ENCODE data around the gene C1orf53. TPM values are rescaled to one million over a fixed set of nuclear protein-coding genes. Genes with fewer than 3 reads are reported as not detected.

Gene C1orf53
- total RNA-seq, 1 donor from 2014 or later: 6.4 TPM

- Histone ChIP-seq H3K4me1 (peaks cover 9% of the 10 kb centered on the region), H3K27ac (no peak overlapping the region), H3K4me3 (no peak overlapping the region), H3K27me3 (peaks cover 6% of the 10 kb centered on the region), H3K36me3 (no peaks in the 10 kb centered on the region), H3K9me3 (no peaks in the 10 kb centered on the region)
- no peak for TF ChIP-seq POLR2AphosphoS5 (IDR thresholded peaks at IDR 0.05; ENCODE audit: insufficient read depth in 1 of 2, low read depth in 1 of 2)
- TF ChIP-seq, protein P1, sequence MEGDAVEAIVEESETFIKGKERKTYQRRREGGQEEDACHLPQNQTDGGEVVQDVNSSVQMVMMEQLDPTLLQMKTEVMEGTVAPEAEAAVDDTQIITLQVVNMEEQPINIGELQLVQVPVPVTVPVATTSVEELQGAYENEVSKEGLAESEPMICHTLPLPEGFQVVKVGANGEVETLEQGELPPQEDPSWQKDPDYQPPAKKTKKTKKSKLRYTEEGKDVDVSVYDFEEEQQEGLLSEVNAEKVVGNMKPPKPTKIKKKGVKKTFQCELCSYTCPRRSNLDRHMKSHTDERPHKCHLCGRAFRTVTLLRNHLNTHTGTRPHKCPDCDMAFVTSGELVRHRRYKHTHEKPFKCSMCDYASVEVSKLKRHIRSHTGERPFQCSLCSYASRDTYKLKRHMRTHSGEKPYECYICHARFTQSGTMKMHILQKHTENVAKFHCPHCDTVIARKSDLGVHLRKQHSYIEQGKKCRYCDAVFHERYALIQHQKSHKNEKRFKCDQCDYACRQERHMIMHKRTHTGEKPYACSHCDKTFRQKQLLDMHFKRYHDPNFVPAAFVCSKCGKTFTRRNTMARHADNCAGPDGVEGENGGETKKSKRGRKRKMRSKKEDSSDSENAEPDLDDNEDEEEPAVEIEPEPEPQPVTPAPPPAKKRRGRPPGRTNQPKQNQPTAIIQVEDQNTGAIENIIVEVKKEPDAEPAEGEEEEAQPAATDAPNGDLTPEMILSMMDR (IDR thresholded peaks at IDR 0.05): peak in 2 of 3 experiments; percentile 20 to 45
- no peak for TF ChIP-seq POLR2A (IDR thresholded peaks at IDR 0.05)
- DNase-seq (ENCODE audit: extremely low spot score in 2 of 2): no peak
- intact Hi-C loops (cut with DNase I): no loop called here
Observed at GRCh38 chr1:197924516-197925123, 22.2 kb downstream of the C1orf53 start.

DNA sequence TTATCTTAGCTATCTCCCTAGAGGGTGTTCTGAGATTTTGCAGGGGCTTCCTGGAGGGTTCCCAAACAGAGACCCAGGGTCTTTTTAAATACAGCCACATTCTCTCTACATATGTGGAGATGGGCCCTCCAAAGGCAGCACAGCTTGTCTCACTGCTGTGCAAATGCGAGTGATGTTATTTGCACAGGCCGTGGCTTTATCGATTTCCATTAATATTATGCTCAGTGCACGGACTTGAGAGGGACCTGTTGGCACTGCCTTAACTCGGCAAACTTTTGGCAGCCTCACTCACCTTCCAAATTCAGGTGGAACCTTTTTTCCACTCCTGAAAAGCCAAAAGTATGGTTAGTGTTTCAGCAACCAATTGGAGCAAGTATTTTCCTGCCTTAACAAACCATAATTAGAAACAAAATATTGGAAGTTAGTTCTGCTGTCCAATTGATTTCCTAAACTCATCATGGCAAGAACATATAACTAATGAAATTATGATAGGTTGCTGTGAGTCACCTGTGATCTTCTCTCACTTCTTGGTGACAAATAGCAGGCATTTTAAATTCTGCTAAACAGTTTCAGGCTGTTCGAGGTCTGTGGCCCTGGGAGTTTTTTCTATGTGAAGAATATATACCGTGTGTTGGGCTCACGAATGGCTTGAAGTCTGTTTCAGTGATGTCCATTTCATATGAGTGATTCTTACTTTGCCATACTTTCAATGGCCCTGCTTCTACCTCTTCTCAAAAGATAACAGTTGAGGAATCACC lies 25.7 kb downstream of the C1orf53 start:
- H3K27ac ChIP-seq: no peak overlapping the region
- intact Hi-C loops (cut with DNase I): no loop called here

DNA sequence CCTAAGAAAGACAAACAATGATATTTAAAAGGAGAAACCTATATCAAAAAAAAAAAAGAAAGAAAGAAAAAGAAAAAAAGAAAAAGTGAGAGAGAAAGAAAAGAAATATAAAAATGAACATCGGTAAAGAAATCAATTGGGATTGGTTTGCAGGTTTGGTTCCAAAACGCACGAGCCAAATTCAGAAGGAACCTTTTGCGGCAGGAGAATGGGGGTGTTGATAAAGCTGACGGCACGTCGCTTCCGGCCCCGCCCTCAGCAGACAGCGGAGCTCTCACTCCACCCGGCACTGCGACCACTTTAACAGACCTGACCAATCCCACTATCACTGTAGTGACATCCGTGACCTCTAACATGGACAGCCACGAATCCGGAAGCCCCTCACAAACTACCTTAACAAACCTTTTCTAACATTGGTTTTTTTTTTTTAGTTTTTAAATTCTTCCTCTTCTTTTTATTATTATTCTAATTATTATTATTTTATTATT lies 26.5 kb downstream of the C1orf53 start:
- DNase-seq (ENCODE audit: extremely low spot score in 2 of 2): no peak
- H3K36me3 ChIP-seq: no peaks in the 10 kb centered on the region
- TF ChIP-seq POLR2AphosphoS5 (IDR thresholded peaks at IDR 0.05; ENCODE audit: insufficient read depth in 1 of 2, low read depth in 1 of 2): no peak
- TF ChIP-seq POLR2A (IDR thresholded peaks at IDR 0.05): no peak
- TF ChIP-seq, protein P1 (IDR thresholded peaks at IDR 0.05): no peak
- no peaks in the 10 kb centered on the region for H3K4me1 ChIP-seq
- no peak overlapping the region for H3K4me3 ChIP-seq
- no peak overlapping the region for H3K27ac ChIP-seq
- intact Hi-C loops (cut with DNase I): no loop called here
- H3K9me3 ChIP-seq: no peaks in the 10 kb centered on the region
- no peaks in the 10 kb centered on the region for H3K27me3 ChIP-seq

More for the DNA sequence above, 25.7 kb downstream of the C1orf53 start:
- Histone ChIP-seq H3K4me3 (no peak overlapping the region), H3K36me3 (no peaks in the 10 kb centered on the region), H3K4me1 (no peaks in the 10 kb centered on the region), H3K9me3 (no peaks in the 10 kb centered on the region), H3K27me3 (no peaks in the 10 kb centered on the region)
- no peak for DNase-seq (ENCODE audit: extremely low spot score in 2 of 2)
- TF ChIP-seq POLR2A (IDR thresholded peaks at IDR 0.05): no peak
- TF ChIP-seq, protein P1 (IDR thresholded peaks at IDR 0.05): no peak
- no peak for TF ChIP-seq POLR2AphosphoS5 (IDR thresholded peaks at IDR 0.05; ENCODE audit: insufficient read depth in 1 of 2, low read depth in 1 of 2)

GRCh38 chr1:197933016-197933415 lies 30.6 kb downstream of the C1orf53 start:
- H3K36me3 ChIP-seq: no peaks in the 10 kb centered on the region
- no peak for DNase-seq (ENCODE audit: extremely low spot score in 2 of 2)
- TF ChIP-seq POLR2AphosphoS5 (IDR thresholded peaks at IDR 0.05; ENCODE audit: insufficient read depth in 1 of 2, low read depth in 1 of 2) (no peak), POLR2A (IDR thresholded peaks at IDR 0.05) (no peak)
- TF ChIP-seq, protein P1 (IDR thresholded peaks at IDR 0.05): no peak
- H3K27me3 ChIP-seq: no peaks in the 10 kb centered on the region
- no peak overlapping the region for H3K27ac ChIP-seq
- no peak overlapping the region for H3K4me3 ChIP-seq
- intact Hi-C loops (cut with DNase I): no loop called here
- H3K4me1 ChIP-seq: no peaks in the 10 kb centered on the region
- H3K9me3 ChIP-seq: no peaks in the 10 kb centered on the region

GRCh38 chr1:197933647-197934046 lies 31.2 kb downstream of the C1orf53 start:
- TF ChIP-seq POLR2AphosphoS5 (IDR thresholded peaks at IDR 0.05; ENCODE audit: insufficient read depth in 1 of 2, low read depth in 1 of 2) (no peak), POLR2A (IDR thresholded peaks at IDR 0.05) (no peak)
- TF ChIP-seq, protein P1 (IDR thresholded peaks at IDR 0.05): no peak
- Histone ChIP-seq H3K4me3 (no peak overlapping the region), H3K27me3 (no peaks in the 10 kb centered on the region), H3K27ac (no peak overlapping the region), H3K36me3 (no peaks in the 10 kb centered on the region), H3K4me1 (no peaks in the 10 kb centered on the region), H3K9me3 (no peaks in the 10 kb centered on the region)
- intact Hi-C loops (cut with DNase I): no loop called here
- DNase-seq (ENCODE audit: extremely low spot score in 2 of 2): no peak
